Stimulated activated effector memory CD8-positive, alpha-beta T cell treated with anti-CD3 and anti-CD28 coated beads, Interleukin-12 subunit alpha, Interleukin-12 subunit beta, amount 100 ng/mL, for 72 hours (primary cell): ENCODE measurements around the gene NEK1.
A peak's percentile ranks its signal among the peaks of the same experiment; 100 is the strongest.
"Not testable (repeated sequence)": the region's sequence is repeated elsewhere in the genome, so short reads cannot be mapped to it uniquely, and the experiment has no call there.

Source experiments
- ATAC-seq: fragments of 150-1000 bp; cut with Tn5 transposase; 2 replicates; pipeline ENCODE4 v1.10.0; 2021
- DNase-seq, 2 donors: peaks; one replicate each; pipeline ENCODE4 v3.0.0; 2021 to 2022; ENCODE audit warnings: low spot score in 2 of 2
- H3K27ac Mint-ChIP-seq: one replicate; pipeline ENCODE4 v1.8.0; 2022; ENCODE audit warnings: mild to moderate bottlenecking, mixed read lengths
- H3K36me3 Mint-ChIP-seq: one replicate; pipeline ENCODE4 v1.8.0; 2022; ENCODE audit warnings: mild to moderate bottlenecking, mixed read lengths
- H3K4me1 Mint-ChIP-seq: one replicate; pipeline ENCODE4 v1.8.0; 2022; ENCODE audit warnings: mixed read lengths
- H3K4me3 Mint-ChIP-seq: one replicate; pipeline ENCODE4 v1.8.0; 2022; ENCODE audit warnings: mild to moderate bottlenecking, mixed read lengths
- H3K9me3 Mint-ChIP-seq: one replicate; pipeline ENCODE4 v1.8.0; 2022; ENCODE audit warnings: mixed read lengths

The NEK1 gene

GRCh38 chr4:169582706-169583105 is 29.7 kb downstream of the NEK1 start:
- H3K27ac Mint-ChIP-seq: no peak overlapping the region
- no peaks in the 10 kb centered on the region for H3K4me1 Mint-ChIP-seq
- no peak overlapping the region for H3K4me3 Mint-ChIP-seq
- DNase-seq: no peak
- no peak for ATAC-seq
- no peaks in the 10 kb centered on the region for H3K9me3 Mint-ChIP-seq
- H3K36me3 Mint-ChIP-seq: peaks cover 48% of the 10 kb centered on the region

DNA sequence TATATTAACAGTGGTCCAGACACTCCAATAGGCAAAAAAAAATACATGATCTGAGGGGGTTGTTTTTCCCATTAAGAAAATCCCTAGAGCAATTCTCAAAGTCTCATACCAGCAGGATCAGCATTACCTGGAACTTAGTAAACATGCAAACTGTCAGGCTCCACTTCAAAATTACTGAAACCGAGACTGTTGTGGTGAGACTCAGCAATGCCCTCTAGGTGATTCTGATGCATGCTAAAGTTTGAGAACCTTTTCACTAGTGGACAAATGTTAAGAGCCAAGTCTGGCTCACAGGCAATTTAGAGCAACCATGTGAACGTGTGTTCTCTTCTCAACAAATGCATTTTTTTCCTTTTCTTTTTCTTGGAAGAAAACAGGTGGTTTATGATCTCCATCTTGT is 30.2 kb downstream of the NEK1 start:
- no peaks in the 10 kb centered on the region for H3K4me1 Mint-ChIP-seq
- H3K27ac Mint-ChIP-seq: no peak overlapping the region
- DNase-seq: no peak
- H3K36me3 Mint-ChIP-seq: peaks cover 44% of the 10 kb centered on the region
- H3K4me3 Mint-ChIP-seq: no peak overlapping the region
- no peaks in the 10 kb centered on the region for H3K9me3 Mint-ChIP-seq
- ATAC-seq: peak; percentile 67

DNA sequence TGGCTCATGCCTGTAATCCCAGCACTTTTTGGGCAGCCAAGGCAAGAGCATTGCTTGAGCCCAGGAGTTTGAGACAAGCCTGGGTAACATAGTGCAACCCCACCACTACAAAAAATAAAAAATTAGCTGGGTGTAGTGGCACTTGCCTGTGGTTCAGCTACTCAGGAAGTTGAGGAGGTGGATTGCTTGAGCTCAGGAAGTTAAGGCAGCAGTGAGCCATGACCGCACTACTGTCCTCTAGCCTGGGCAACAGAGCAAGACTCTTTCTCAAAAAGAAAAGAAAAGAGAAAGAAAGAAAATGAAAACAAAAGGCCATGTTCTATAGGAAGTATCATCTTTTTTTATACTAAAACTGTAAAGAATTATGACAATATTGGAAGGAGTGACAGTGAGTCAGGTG is 38.5 kb downstream of the NEK1 start:
- H3K4me3 Mint-ChIP-seq: no peak overlapping the region
- peaks cover 9% of the 10 kb centered on the region for H3K4me1 Mint-ChIP-seq
- peaks cover 9% of the 10 kb centered on the region for H3K36me3 Mint-ChIP-seq
- no peaks in the 10 kb centered on the region for H3K9me3 Mint-ChIP-seq
- ATAC-seq: no peak
- H3K27ac Mint-ChIP-seq: peak overlapping the region; percentile 90
- DNase-seq: no peak

- DNase-seq: no peak
- no peak overlapping the region for H3K27ac Mint-ChIP-seq
- peaks cover 9% of the 10 kb centered on the region for H3K4me1 Mint-ChIP-seq
- no peak for ATAC-seq
- H3K36me3 Mint-ChIP-seq: peaks cover 6% of the 10 kb centered on the region
- H3K9me3 Mint-ChIP-seq: no peaks in the 10 kb centered on the region
- H3K4me3 Mint-ChIP-seq: no peak overlapping the region
Observed at GRCh38 chr4:169571435-169571834, 40.9 kb downstream of the NEK1 start.

DNA sequence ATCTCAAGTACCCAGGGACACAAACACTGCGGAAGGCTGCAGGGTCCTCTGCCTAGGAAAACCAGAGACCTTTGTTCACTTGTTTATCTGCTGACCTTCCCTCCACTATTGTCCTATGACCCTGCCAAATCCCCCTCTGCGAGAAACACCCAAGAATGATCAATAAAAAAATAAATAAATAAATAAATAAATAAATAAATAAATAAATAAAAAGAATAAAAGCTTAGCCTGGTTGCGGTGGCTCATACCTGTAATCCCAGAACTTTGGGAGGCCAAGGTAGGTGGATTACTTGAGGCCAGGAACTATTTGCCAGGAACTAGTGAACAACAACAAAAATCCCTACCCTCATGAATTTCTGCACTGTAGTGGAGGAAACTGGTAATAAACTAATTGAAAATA is 41.4 kb downstream of the NEK1 start:
- not testable (repeated sequence) for H3K27ac Mint-ChIP-seq, H3K9me3 Mint-ChIP-seq, H3K36me3 Mint-ChIP-seq, H3K4me3 Mint-ChIP-seq, ATAC-seq, H3K4me1 Mint-ChIP-seq, DNase-seq

DNA sequence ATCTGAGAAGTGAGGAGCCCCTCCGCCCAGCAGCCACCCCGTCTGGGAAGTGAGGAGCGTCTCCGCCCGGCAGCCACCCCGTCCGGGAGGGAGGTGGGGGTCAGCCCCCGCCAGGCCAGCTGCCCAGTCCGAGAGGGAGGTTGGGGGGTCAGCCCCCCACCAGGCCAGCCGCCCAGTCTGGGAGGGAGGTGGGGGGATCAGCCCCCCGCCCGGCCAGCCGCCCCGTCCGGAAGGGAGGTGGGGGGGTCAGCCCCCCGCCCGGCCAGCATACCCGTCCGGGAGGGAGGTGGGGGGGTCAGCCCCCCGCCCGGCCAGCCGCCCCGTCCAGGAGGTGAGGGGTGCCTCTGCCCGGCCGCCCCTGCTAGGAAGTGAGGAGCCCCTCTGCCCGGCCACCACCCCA is 42.1 kb downstream of the NEK1 start:
- not testable (repeated sequence) for ATAC-seq, H3K4me3 Mint-ChIP-seq, DNase-seq, H3K27ac Mint-ChIP-seq, H3K9me3 Mint-ChIP-seq, H3K4me1 Mint-ChIP-seq, H3K36me3 Mint-ChIP-seq

DNA sequence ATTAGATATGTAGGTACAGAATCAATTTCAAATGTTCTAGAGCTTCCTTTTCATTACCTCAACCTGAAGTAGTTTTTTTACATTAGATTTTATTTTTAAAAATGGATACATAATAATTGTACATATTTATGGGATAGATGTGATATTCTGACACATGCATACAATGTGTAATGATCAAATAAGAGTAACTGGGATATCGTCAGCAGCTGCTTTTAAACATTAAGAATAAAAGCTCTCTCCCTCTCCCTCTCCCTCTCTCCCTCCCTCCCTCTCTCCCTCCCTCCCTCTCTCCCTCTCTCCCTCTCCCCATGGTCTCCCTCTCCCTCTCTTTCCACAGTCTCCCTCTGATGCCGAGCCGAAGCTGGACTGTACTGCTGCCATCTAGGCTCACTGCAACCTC is 43.2 kb downstream of the NEK1 start:
- H3K9me3 Mint-ChIP-seq, H3K4me3 Mint-ChIP-seq, DNase-seq, ATAC-seq, H3K27ac Mint-ChIP-seq, H3K4me1 Mint-ChIP-seq, H3K36me3 Mint-ChIP-seq: not testable (repeated sequence)

GRCh38 chr4:169567916-169568315 is 44.5 kb downstream of the NEK1 start:
- Mint-ChIP-seq H3K9me3 (no peaks in the 10 kb centered on the region), H3K4me3 (no peak overlapping the region)
- no peak for ATAC-seq

DNA sequence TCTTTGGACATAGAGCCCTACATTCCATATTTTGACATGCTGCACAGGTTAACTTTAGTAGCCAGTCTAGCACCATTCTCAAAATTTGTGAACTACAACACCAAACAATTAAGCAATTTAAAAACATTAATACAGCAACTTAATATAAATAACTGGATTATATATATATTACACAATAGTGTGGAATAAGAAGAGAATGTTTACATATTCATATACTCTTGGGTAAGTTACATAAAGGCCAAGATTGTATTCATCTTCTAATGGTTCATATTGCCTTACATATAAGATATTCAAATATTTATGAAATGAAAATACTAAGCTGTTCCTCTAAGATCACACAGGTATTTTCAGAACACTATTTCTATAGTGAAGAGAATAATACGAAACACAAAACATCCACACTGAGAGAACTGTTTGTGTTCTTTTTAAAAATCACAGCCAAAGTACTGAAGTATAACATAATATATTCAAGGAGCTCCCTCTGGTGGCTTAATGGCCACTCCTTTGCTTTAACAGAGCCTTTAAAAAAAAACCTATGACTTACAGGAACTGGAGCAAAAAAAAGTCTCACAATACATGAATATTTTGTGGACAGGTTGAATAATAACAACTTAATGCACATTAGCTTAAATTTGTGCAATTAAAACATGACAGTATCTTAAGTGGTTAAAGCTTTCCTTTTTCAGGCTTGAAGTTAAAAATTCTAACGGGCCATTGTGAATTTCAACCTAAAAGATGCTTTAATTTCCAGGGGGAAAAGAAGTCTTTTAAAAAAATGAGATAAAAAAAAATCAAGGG is 46.2 kb downstream of the NEK1 start:
- Mint-ChIP-seq H3K27ac (no peak overlapping the region), H3K4me1 (no peaks in the 10 kb centered on the region), H3K9me3 (no peaks in the 10 kb centered on the region), H3K4me3 (no peak overlapping the region), H3K36me3 (no peaks in the 10 kb centered on the region)
- ATAC-seq (peak; percentile 42), DNase-seq (no peak)

More at GRCh38 chr4:169567916-169568315, 44.5 kb downstream of the NEK1 start:
- H3K27ac Mint-ChIP-seq: no peak overlapping the region
- H3K4me1 Mint-ChIP-seq: no peaks in the 10 kb centered on the region
- no peak for DNase-seq
- no peaks in the 10 kb centered on the region for H3K36me3 Mint-ChIP-seq

- no peak overlapping the region for H3K4me3 Mint-ChIP-seq
- H3K9me3 Mint-ChIP-seq: no peaks in the 10 kb centered on the region
- no peaks in the 10 kb centered on the region for H3K4me1 Mint-ChIP-seq
- no peak for DNase-seq
- no peak for ATAC-seq
- no peak overlapping the region for H3K27ac Mint-ChIP-seq
- peaks cover 5% of the 10 kb centered on the region for H3K36me3 Mint-ChIP-seq
Observed at GRCh38 chr4:169565606-169566005, 46.8 kb downstream of the NEK1 start.

GRCh38 chr4:169557061-169557636 is 55.2 kb downstream of the NEK1 start:
- Mint-ChIP-seq H3K27ac (no peak overlapping the region), H3K36me3 (peaks cover 45% of the 10 kb centered on the region), H3K9me3 (no peaks in the 10 kb centered on the region)

DNA sequence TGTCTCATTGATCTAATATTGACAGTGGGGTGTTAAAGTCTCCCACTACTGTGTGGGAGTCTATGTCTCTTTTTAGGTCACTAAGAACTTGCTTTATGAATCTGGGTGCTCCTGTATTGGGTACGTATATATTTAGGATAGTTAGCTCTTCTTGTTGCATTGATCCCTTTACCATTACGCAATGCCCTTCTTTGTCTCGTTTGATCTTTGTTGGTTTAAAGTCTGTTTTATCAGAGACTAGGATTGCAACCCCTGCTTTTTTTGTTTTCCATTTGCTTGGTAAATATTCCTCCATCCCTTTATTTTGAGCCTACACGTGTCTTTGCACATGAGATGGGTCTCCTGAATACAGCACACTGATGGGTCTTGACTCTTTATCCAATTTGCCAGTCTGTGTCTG is 65.8 kb downstream of the NEK1 start:
- not testable (repeated sequence) for H3K4me3 Mint-ChIP-seq, H3K27ac Mint-ChIP-seq, ATAC-seq, H3K4me1 Mint-ChIP-seq, DNase-seq, H3K36me3 Mint-ChIP-seq
- H3K9me3 Mint-ChIP-seq: peaks cover 25% of the 10 kb centered on the region

More at GRCh38 chr4:169557061-169557636, 55.2 kb downstream of the NEK1 start:
- DNase-seq (no peak), ATAC-seq (no peak)
- H3K4me3 Mint-ChIP-seq: no peak overlapping the region
- H3K4me1 Mint-ChIP-seq: no peaks in the 10 kb centered on the region

GRCh38 chr4:169540774-169541173 is 71.6 kb downstream of the NEK1 start:
- Mint-ChIP-seq H3K4me1 (no peaks in the 10 kb centered on the region), H3K36me3 (peaks cover 9% of the 10 kb centered on the region), H3K27ac (no peak overlapping the region), H3K9me3 (peaks cover 12% of the 10 kb centered on the region), H3K4me3 (no peak overlapping the region)
- ATAC-seq (no peak), DNase-seq (no peak)

- DNase-seq (no peak), ATAC-seq (no peak)
- no peak overlapping the region for H3K27ac Mint-ChIP-seq
- H3K4me3 Mint-ChIP-seq: no peak overlapping the region
- no peaks in the 10 kb centered on the region for H3K4me1 Mint-ChIP-seq
- peaks cover 42% of the 10 kb centered on the region for H3K36me3 Mint-ChIP-seq
- H3K9me3 Mint-ChIP-seq: no peaks in the 10 kb centered on the region
Observed at GRCh38 chr4:169530048-169530447, 82.3 kb downstream of the NEK1 start.

- DNase-seq (no peak), ATAC-seq (no peak)
- Mint-ChIP-seq H3K4me1 (no peaks in the 10 kb centered on the region), H3K27ac (no peak overlapping the region), H3K4me3 (no peak overlapping the region), H3K36me3 (peaks cover 15% of the 10 kb centered on the region), H3K9me3 (no peaks in the 10 kb centered on the region)
Observed at GRCh38 chr4:169523796-169524195, 88.6 kb downstream of the NEK1 start.

DNA sequence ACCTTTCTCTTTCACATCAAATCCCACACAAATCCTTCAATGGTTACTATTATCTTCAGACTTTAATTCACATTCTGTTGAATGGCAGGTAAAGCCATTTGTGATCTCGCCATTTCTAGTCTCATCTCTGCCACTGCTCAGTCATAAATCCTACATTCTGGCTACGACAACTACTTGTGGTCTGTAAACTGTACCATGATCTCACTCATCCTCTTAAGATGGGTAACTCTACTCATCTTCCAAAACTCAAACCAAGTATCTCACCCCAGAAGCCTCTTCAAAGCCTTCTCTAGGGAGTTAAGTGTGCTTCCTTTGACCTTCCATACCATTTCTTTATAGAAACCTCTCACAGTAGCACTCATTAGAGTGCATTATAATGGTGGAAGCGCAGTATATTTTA is 101.8 kb downstream of the NEK1 start:
- peaks cover 22% of the 10 kb centered on the region for H3K36me3 Mint-ChIP-seq
- H3K9me3 Mint-ChIP-seq: no peaks in the 10 kb centered on the region
- DNase-seq: no peak
- no peaks in the 10 kb centered on the region for H3K4me1 Mint-ChIP-seq
- ATAC-seq: peak; percentile 87
- H3K4me3 Mint-ChIP-seq: no peak overlapping the region
- no peak overlapping the region for H3K27ac Mint-ChIP-seq
